HG03521 (cell line): ENCODE data around the gene KNSTRN.

Experiments used
- ATAC-seq: cut with Tn5 transposase; IDR thresholded peaks from one replicate; pipeline ENCODE4 v1.9.1; 2021; ENCODE audit warnings: mild to moderate bottlenecking, moderate library complexity; ENCODE audit not compliant: unreplicated experiment

KNSTRN gene

GRCh38 chr15:40382580-40383456 is at the start of gene KNSTRN:
KNSTRN (plus strand) TSS chr15:40382721; CDS start chr15:40382836, 115 bp downstream.
- peak; percentile 97 for ATAC-seq

GRCh38 chr15:40333922-40334492 is 48.5 kb upstream of the KNSTRN start:
- no peak for ATAC-seq

GRCh38 chr15:40334541-40334940 is 48.0 kb upstream of the KNSTRN start:
- ATAC-seq: no peak

- ATAC-seq: no peak
Observed at GRCh38 chr15:40334941-40335795, 47.4 kb upstream of the KNSTRN start.

- no peak for ATAC-seq
Observed at GRCh38 chr15:40335938-40336743, 46.4 kb upstream of the KNSTRN start.

- ATAC-seq: no peak
Observed at GRCh38 chr15:40336744-40337122, 45.8 kb upstream of the KNSTRN start.

- no peak for ATAC-seq
Observed at GRCh38 chr15:40337597-40337996, 44.9 kb upstream of the KNSTRN start.

DNA sequence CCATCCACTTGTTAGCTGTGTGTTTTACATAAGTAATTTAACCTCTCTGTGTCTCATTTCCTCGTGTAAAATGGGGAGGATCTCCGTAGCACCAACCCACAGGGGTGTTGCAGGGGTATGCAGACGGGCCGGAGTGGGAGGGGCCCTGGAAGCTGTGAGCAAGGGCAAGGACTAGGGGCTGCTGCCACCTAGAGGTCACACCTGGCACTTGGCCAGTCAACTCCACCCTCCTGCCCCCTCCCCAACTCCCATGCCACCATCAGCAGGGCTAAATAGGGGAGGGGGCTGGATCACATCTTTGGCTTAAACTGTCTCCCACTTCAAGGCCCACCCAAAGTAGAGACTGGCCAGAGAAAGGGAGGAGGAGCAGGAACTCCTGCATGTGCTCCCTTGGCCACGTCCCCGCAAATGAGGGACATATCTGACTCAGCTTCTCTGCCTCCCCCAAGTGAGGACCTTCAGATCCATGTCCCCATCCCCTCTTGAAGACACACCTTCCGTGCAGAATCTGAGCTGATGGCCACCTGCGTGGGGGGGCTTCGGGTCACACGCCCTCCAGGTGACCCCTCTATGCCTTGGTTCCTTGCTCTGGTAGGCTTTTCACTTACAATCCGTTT is 44.4 kb upstream of the KNSTRN start:
- ATAC-seq: peak; percentile 42

- ATAC-seq: no peak
Observed at GRCh38 chr15:40338921-40339620, 43.5 kb upstream of the KNSTRN start.

- ATAC-seq: no peak
Observed at GRCh38 chr15:40339621-40339945, 42.9 kb upstream of the KNSTRN start.

GRCh38 chr15:40340038-40340739 is 42.3 kb upstream of the KNSTRN start:
- no peak for ATAC-seq

- no peak for ATAC-seq
Observed at GRCh38 chr15:40340740-40341400, 41.7 kb upstream of the KNSTRN start, which contains the start of gene CCDC9B. CCDC9B (minus strand) TSS chr15:40340939; CDS start chr15:40340819, 120 bp downstream.

GRCh38 chr15:40342416-40343320 is 39.9 kb upstream of the KNSTRN start:
- no peak for ATAC-seq

DNA sequence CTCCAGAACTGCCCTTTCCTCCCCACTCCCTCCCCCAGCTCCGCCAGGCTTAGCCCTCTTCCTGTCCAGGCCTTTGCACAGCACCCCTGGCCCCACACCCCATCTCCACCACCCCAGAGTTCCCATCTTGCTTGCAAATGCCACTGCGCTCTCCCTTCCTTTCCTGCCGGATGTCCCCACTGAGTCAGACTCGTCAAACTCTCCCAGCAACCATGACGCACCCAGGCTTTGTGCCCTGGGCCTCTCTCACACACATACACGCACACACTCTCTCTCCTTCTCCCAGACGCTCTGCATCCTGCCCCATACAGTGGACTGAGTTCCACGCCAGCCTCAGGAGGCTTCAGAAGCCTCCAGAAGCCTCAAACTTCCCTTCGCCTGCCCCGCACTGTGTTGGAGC is 39.0 kb upstream of the KNSTRN start:
- ATAC-seq: no peak

DNA sequence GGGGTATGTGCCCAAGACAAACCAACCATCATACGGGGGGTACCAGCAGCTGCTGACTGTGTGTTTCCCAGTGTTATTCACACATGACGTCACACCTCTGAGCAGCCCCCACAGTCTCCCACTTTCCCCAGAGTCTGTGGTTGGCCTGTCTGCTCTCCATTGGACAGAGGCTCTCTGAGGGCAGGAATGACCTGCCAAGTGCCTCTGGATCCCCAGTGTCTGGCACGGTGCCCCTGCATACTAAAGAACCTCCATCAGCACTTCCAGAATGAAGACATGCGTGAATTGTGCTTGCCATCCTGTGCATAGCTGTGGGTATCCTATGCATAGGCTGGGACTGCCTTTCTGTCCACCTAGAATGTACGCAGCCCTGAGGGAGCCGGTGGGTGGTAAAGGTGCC is 38.3 kb upstream of the KNSTRN start:
- no peak for ATAC-seq

GRCh38 chr15:40344631-40345120 is 37.8 kb upstream of the KNSTRN start:
- ATAC-seq: no peak

DNA sequence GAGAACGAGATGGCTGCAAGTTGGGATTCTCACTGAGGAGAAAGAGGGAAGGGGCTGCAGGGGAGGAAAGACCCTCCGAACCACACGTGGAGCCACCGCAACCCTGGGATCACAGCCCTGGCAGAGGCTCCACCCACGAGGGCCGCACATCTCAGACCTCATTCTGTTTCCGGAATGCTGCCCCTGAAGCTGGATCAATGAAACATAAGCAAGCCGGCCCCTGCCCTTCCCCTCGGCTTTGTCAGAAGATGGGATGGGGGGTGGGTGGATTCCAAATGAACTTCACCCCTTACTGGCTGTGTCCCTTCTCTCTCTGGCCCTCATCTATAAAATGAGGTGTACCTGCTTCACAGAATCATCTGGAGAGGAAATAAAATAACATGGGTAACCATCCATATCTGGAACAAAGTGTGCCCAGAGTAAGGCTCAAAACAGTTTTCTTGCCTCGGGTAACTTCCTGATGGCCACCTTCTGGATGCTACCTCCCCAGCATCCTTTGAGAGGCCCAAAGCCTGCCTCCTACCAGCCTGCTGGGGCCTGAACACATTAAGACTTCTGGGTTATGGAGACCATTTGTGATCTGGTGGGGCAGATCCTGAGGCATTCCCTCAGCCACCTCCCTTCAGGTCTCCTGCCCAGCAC is 37.2 kb upstream of the KNSTRN start:
- no peak for ATAC-seq
